Stomach (tissue), 4 donors: ENCODE results near the gene MT1A.

ENCODE experiments used
- CTCF ChIP-seq, 7 experiments: fragments of 450-650 bp in 4 of 7; fragments of 200-600 bp in 3 of 7; sonication (generic) in 3 of 7; IDR thresholded peaks; one replicate each; pipeline ENCODE4 v1.5.1; 2016 to 2019; ENCODE audit warnings: antibody characterized with exemption in 7 of 7, control low read depth in 2 of 7, mild to moderate bottlenecking in 1 of 7
- POLR2AphosphoS5 ChIP-seq, 3 donors: sonication (generic); formaldehyde crosslinking; IDR thresholded peaks; one replicate each; pipeline ENCODE4 v1.6.1; 2016; ENCODE audit warnings: antibody characterized with exemption in 3 of 3

- TF ChIP-seq CTCF (IDR thresholded peaks at IDR 0.05) (peak in 5 of 7 experiments; percentile 20 to 68 (median 27)), POLR2AphosphoS5 (IDR thresholded peaks at IDR 0.05) (peak in 1 of 3 donors; percentile 39)
Measured at GRCh38 chr16:56603589-56603988, 34.9 kb upstream of the MT1A start.
